Measurements from ENCODE around the gene TCF12. TPM values are rescaled to one million over a fixed set of nuclear protein-coding genes. Genes with fewer than 3 reads are reported as not detected.

TCF12 gene
- total RNA-seq (10 to 100 TPM; 71.5 to 99.4 (median 84.0) TPM), polyA plus RNA-seq (10 to 100 TPM; 51.3 to 72.1 TPM), total RNA-seq (117 reads per million, percentile 87 among the genes with 10 or more reads in this experiment)

GRCh38 chr15:56918046-56918938 is at the start of gene TCF12:
Gene TCF12 (plus strand): TSS chr15:56918644. CDS start chr15:56919914, 1,270 bp downstream.
- peaks cover 18 to 55% (median 44%) of the 10 kb centered on the region in 7 donors for H3K4me1 Mint-ChIP-seq
- peak within 1 kb of the TSS; percentile 73 to 91 (median 84) for H3K27ac Mint-ChIP-seq
- POLR2A ChIA-PET, result interaction anchor here (0.8 to 3.6 kb wide), 8 partner anchors 10 to 185 kb away, joined by 3 to 38 read pairs (median 4); partner anchors contain the start of gene ZNF280D
- DNase-seq (peak; percentile 86 to 96 (median 92)), ATAC-seq (peak; percentile 92)
- H3K27me3 Mint-ChIP-seq, result no peaks in the 10 kb centered on the region
- peak within 1 kb of the TSS; percentile 82 to 94 (median 90) for H3K4me3 Mint-ChIP-seq
- intact Hi-C loops (cut with micrococcal nuclease), result loop anchor here (1.0 to 5.0 kb wide), 7 partner anchors 31 to 789 kb away; partner anchors contain the start of genes POLR2M (in 1 of the 2), RFX7 (in 1 of the 2) and ZNF280D (in 1 of the 2)
- no peaks in the 10 kb centered on the region for H3K9me3 ChIP-seq (ENCODE audit: control insufficient read depth in 2 of 3, low read length in 3 of 3)
- H3K9me3 Mint-ChIP-seq, result peaks cover 0 to 3% (median 0%) of the 10 kb centered on the region in 11 donors
- H3K36me3 ChIP-seq (ENCODE audit: control insufficient read depth in 2 of 3, insufficient read depth in 3 of 3, low read length in 3 of 3), result peaks cover 0 to 8% (median 4%) of the 10 kb centered on the region in 3 experiments
- peak within 1 kb of the TSS; percentile 86 for H3K27ac ChIP-seq (ENCODE audit: low read depth, low read length)
- H3K36me3 Mint-ChIP-seq, result peaks cover 0 to 6% (median 0%) of the 10 kb centered on the region in 5 donors
- H3K4me1 ChIP-seq (ENCODE audit: control insufficient read depth in 2 of 2, insufficient read depth in 2 of 2, low read length in 2 of 2), result peaks cover 14 to 32% of the 10 kb centered on the region in 2 donors
- CTCF ChIA-PET, result interaction anchor here (0.6 to 1.6 kb wide), 8 partner anchors 12 to 388 kb away, joined by 3 to 4 read pairs (median 3); no protein-coding TSS in a partner anchor
- H3K4me3 ChIP-seq (ENCODE audit: low read length), result peak within 1 kb of the TSS; percentile 91
- H3K27me3 ChIP-seq (ENCODE audit: control insufficient read depth in 2 of 2, insufficient read depth in 2 of 2, low read length in 2 of 2), result no peaks in the 10 kb centered on the region

GRCh38 chr15:56869573-56869972 is 48.9 kb upstream of the TCF12 start:
- Mint-ChIP-seq H3K4me3 (no peak overlapping the region), H3K36me3 (no peaks in the 10 kb centered on the region), H3K4me1 (no peaks in the 10 kb centered on the region), H3K27me3 (no peaks in the 10 kb centered on the region), H3K9me3 (no peaks in the 10 kb centered on the region), H3K27ac (no peak overlapping the region)
- Histone ChIP-seq H3K9me3 (ENCODE audit: control insufficient read depth in 2 of 3, low read length in 3 of 3) (no peaks in the 10 kb centered on the region), H3K4me1 (ENCODE audit: control insufficient read depth in 2 of 2, insufficient read depth in 2 of 2, low read length in 2 of 2) (no peaks in the 10 kb centered on the region), H3K4me3 (ENCODE audit: low read length) (no peak overlapping the region), H3K27ac (ENCODE audit: low read depth, low read length) (no peak overlapping the region), H3K27me3 (ENCODE audit: control insufficient read depth in 2 of 2, insufficient read depth in 2 of 2, low read length in 2 of 2) (no peaks in the 10 kb centered on the region), H3K36me3 (ENCODE audit: control insufficient read depth in 2 of 3, insufficient read depth in 3 of 3, low read length in 3 of 3) (no peaks in the 10 kb centered on the region)
- intact Hi-C loops (cut with micrococcal nuclease), result loop anchor here in 1 of 2 donors (1.0 kb wide), 1 partner anchor 373 kb away; no protein-coding TSS in a partner anchor
- ATAC-seq (no peak), DNase-seq (peak in 1 of 9 donors; percentile 56)
- CTCF ChIA-PET, result interaction anchor here (0.6 to 0.9 kb wide), 5 partner anchors 16 to 772 kb away, joined by 3 to 5 read pairs (median 3); no protein-coding TSS in a partner anchor
- POLR2A ChIA-PET, result no interaction called here

- Histone ChIP-seq H3K27ac (ENCODE audit: low read depth, low read length) (no peak overlapping the region), H3K27me3 (ENCODE audit: control insufficient read depth in 2 of 2, insufficient read depth in 2 of 2, low read length in 2 of 2) (no peaks in the 10 kb centered on the region), H3K9me3 (ENCODE audit: control insufficient read depth in 2 of 3, low read length in 3 of 3) (no peaks in the 10 kb centered on the region), H3K36me3 (ENCODE audit: control insufficient read depth in 2 of 3, insufficient read depth in 3 of 3, low read length in 3 of 3) (no peaks in the 10 kb centered on the region), H3K4me1 (ENCODE audit: control insufficient read depth in 2 of 2, insufficient read depth in 2 of 2, low read length in 2 of 2) (no peaks in the 10 kb centered on the region), H3K4me3 (ENCODE audit: low read length) (no peak overlapping the region)
- ChIA-PET POLR2A (no interaction called here), CTCF (no interaction called here)
- H3K4me1 Mint-ChIP-seq, result no peaks in the 10 kb centered on the region
- H3K9me3 Mint-ChIP-seq, result no peaks in the 10 kb centered on the region
- intact Hi-C loops (cut with micrococcal nuclease), result no loop called here
- no peaks in the 10 kb centered on the region for H3K27me3 Mint-ChIP-seq
- DNase-seq (no peak), ATAC-seq (no peak)
- no peak overlapping the region for H3K27ac Mint-ChIP-seq
- H3K36me3 Mint-ChIP-seq, result no peaks in the 10 kb centered on the region
- H3K4me3 Mint-ChIP-seq, result no peak overlapping the region
These were observed 47.3 kb upstream of the TCF12 start for GRCh38 chr15:56871185-56871584.

- Mint-ChIP-seq H3K4me3 (no peak overlapping the region), H3K4me1 (no peaks in the 10 kb centered on the region), H3K27me3 (no peaks in the 10 kb centered on the region), H3K27ac (no peak overlapping the region), H3K9me3 (no peaks in the 10 kb centered on the region), H3K36me3 (no peaks in the 10 kb centered on the region)
- ChIA-PET CTCF (no interaction called here), POLR2A (no interaction called here)
- H3K27me3 ChIP-seq (ENCODE audit: control insufficient read depth in 2 of 2, insufficient read depth in 2 of 2, low read length in 2 of 2), result no peaks in the 10 kb centered on the region
- H3K4me1 ChIP-seq (ENCODE audit: control insufficient read depth in 2 of 2, insufficient read depth in 2 of 2, low read length in 2 of 2), result no peaks in the 10 kb centered on the region
- H3K36me3 ChIP-seq (ENCODE audit: control insufficient read depth in 2 of 3, insufficient read depth in 3 of 3, low read length in 3 of 3), result no peaks in the 10 kb centered on the region
- ATAC-seq (no peak), DNase-seq (no peak)
- intact Hi-C loops (cut with micrococcal nuclease), result no loop called here
- no peak overlapping the region for H3K27ac ChIP-seq (ENCODE audit: low read depth, low read length)
- no peaks in the 10 kb centered on the region for H3K9me3 ChIP-seq (ENCODE audit: control insufficient read depth in 2 of 3, low read length in 3 of 3)
- H3K4me3 ChIP-seq (ENCODE audit: low read length), result no peak overlapping the region
These were observed 46.6 kb upstream of the TCF12 start for GRCh38 chr15:56871867-56872266.

- no peaks in the 10 kb centered on the region for H3K36me3 ChIP-seq (ENCODE audit: control insufficient read depth in 2 of 3, insufficient read depth in 3 of 3, low read length in 3 of 3)
- H3K27me3 ChIP-seq (ENCODE audit: control insufficient read depth in 2 of 2, insufficient read depth in 2 of 2, low read length in 2 of 2), result no peaks in the 10 kb centered on the region
- no peak for DNase-seq
- peaks cover 0 to 1% (median 0%) of the 10 kb centered on the region in 11 donors for H3K9me3 Mint-ChIP-seq
- H3K4me1 ChIP-seq (ENCODE audit: control insufficient read depth in 2 of 2, insufficient read depth in 2 of 2, low read length in 2 of 2), result no peaks in the 10 kb centered on the region
- H3K4me1 Mint-ChIP-seq, result no peaks in the 10 kb centered on the region
- H3K27ac ChIP-seq (ENCODE audit: low read depth, low read length), result no peak overlapping the region
- peak; percentile 61 for ATAC-seq
- H3K4me3 ChIP-seq (ENCODE audit: low read length), result no peak overlapping the region
- no peak overlapping the region for H3K4me3 Mint-ChIP-seq
- H3K27ac Mint-ChIP-seq, result no peak overlapping the region
- H3K36me3 Mint-ChIP-seq, result no peaks in the 10 kb centered on the region
- no peaks in the 10 kb centered on the region for H3K9me3 ChIP-seq (ENCODE audit: control insufficient read depth in 2 of 3, low read length in 3 of 3)
- H3K27me3 Mint-ChIP-seq, result peaks cover 0 to 12% (median 0%) of the 10 kb centered on the region in 5 donors
- ChIA-PET CTCF (no interaction called here), POLR2A (no interaction called here)
- intact Hi-C loops (cut with micrococcal nuclease), result no loop called here
These were observed 41.0 kb upstream of the TCF12 start for GRCh38 chr15:56877255-56877970.

GRCh38 chr15:56879502-56879901 is 38.9 kb upstream of the TCF12 start:
- CTCF ChIA-PET, result no interaction called here
- no peaks in the 10 kb centered on the region for H3K4me1 ChIP-seq (ENCODE audit: control insufficient read depth in 2 of 2, insufficient read depth in 2 of 2, low read length in 2 of 2)
- Mint-ChIP-seq H3K9me3 (peaks cover 0 to 1% (median 0%) of the 10 kb centered on the region in 11 donors), H3K36me3 (no peaks in the 10 kb centered on the region), H3K27ac (no peak overlapping the region), H3K4me1 (peaks cover 0 to 3% (median 0%) of the 10 kb centered on the region in 7 donors), H3K4me3 (no peak overlapping the region), H3K27me3 (peaks cover 0 to 18% (median 0%) of the 10 kb centered on the region in 5 donors)
- POLR2A ChIA-PET, result no interaction called here
- ATAC-seq, result no peak
- H3K27me3 ChIP-seq (ENCODE audit: control insufficient read depth in 2 of 2, insufficient read depth in 2 of 2, low read length in 2 of 2), result no peaks in the 10 kb centered on the region
- no peak overlapping the region for H3K4me3 ChIP-seq (ENCODE audit: low read length)
- H3K9me3 ChIP-seq (ENCODE audit: control insufficient read depth in 2 of 3, low read length in 3 of 3), result no peaks in the 10 kb centered on the region
- no peak overlapping the region for H3K27ac ChIP-seq (ENCODE audit: low read depth, low read length)
- DNase-seq, result no peak
- no peaks in the 10 kb centered on the region for H3K36me3 ChIP-seq (ENCODE audit: control insufficient read depth in 2 of 3, insufficient read depth in 3 of 3, low read length in 3 of 3)
- intact Hi-C loops (cut with micrococcal nuclease), result no loop called here
